Body of pancreas (tissue), 4 donors: Measurements from ENCODE around the gene FES. TPM values are rescaled to one million over a fixed set of nuclear protein-coding genes. Genes with fewer than 3 reads are reported as not detected.

Source experiments
- ATAC-seq: fragments of 150-250 bp; one replicate; pipeline ENCODE4 v1.9.1; 2016
- DNase-seq, 4 donors: peaks; one replicate each; pipeline ENCODE4 v3.0.0-alpha.2; 2019
- H3K27ac ChIP-seq, 4 donors: fragments of 200-600 bp; sonication (generic); 1 replicate in 3 of 4; 2 replicates in 1 of 4; pipeline versions ENCODE4 v1.5.1 to v1.6.1; 2016 to 2019; ENCODE audit warnings: mild to moderate bottlenecking in 1 of 4, mixed read lengths in 1 of 4, moderate library complexity in 1 of 4
- H3K27me3 ChIP-seq, 2 donors: fragments of 200-600 bp; sonication (generic); one replicate each; pipeline ENCODE4 v1.6.0; 2016; ENCODE audit warnings: mild to moderate bottlenecking in 1 of 2
- H3K36me3 ChIP-seq, 2 donors: fragments of 200-600 bp; sonication (generic); replicated peaks in 1 of 2; 2 replicates each; pipeline ENCODE4 v1.5.1; 2016; ENCODE audit warnings: low read depth in 2 of 2; ENCODE audit not compliant: insufficient read depth in 1 of 2
- H3K4me1 ChIP-seq: fragments of 200-600 bp; sonication (generic); one replicate; pipeline ENCODE4 v1.6.0; 2016
- H3K4me3 ChIP-seq, 2 donors: fragments of 200-600 bp; sonication (generic); 1 replicate in 1 of 2; 2 replicates in 1 of 2; pipeline ENCODE4 v1.5.1; 2016 to 2019
- H3K9me3 ChIP-seq, 3 donors: fragments of 200-600 bp; sonication (generic); 1 replicate in 2 of 3; 2 replicates in 1 of 3; pipeline ENCODE4 v1.5.1; 2016
- POLR2A ChIP-seq, 3 donors: fragments of 450-650 bp; IDR thresholded peaks; one replicate each; pipeline ENCODE4 v1.6.1; 2016; ENCODE audit warnings: antibody characterized with exemption in 3 of 3, mild to moderate bottlenecking in 2 of 3
- WGBS, 2 donors: methylation state at CpG; one replicate each; pipeline ENCODE4 v1.1.5; 2017; 5-methylcytosine and 5-hydroxymethylcytosine counted together
- intact Hi-C: fragments of 100-400 bp; cut with DNase I; formaldehyde crosslinking; loops from one replicate; pipeline ENCODE4 v1.15.1; 2023
- total RNA-seq, 2 donors: library from RNA; depleted of rRNA; stranded (reverse); fragments of >200 nt; gene quantifications; one replicate each; pipeline ENCODE4 v1.1.0, GENCODE V29; 2016
- TF ChIP-seq, protein P1 (sequence below), 7 experiments: fragments of 450-650 bp in 4 of 7; fragments of 200-600 bp in 3 of 7; sonication (generic) in 3 of 7; IDR thresholded peaks; one replicate each; pipeline ENCODE4 v1.5.1; 2016 to 2019; ENCODE audit warnings: antibody characterized with exemption in 7 of 7

The FES gene
- total RNA-seq, 2 donors from 2014 or later = 16.9 to 24.4 TPM

DNA sequence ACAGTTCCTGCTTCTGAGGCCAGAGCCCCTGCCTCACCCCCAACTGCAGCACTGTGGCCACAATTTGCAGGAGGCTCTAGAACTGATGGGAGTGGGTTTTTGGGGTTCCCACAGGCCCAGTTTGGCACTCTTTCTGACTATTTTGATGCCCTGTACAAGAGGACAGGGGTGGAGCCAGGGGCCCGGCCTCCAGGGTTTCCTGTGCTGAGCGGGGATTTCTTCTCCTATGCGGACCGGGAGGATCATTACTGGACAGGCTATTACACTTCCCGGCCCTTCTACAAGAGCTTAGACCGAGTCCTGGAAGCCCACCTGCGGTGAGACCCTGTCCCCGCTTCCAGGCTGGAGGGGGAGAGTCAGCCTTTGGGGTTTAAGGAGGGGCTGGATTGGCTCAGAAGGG lies 25.7 kb downstream of the FES start:
- WGBS, 2 donors = 92 to 100% methylated on average over 4 to 8 of the region's 8 CpGs
- Histone ChIP-seq H3K36me3 (peaks cover 30 to 64% of the 10 kb centered on the region in 2 donors), H3K9me3 (no peaks in the 10 kb centered on the region), H3K27ac (no peak overlapping the region), H3K4me1 (peaks cover 29% of the 10 kb centered on the region), H3K4me3 (no peak overlapping the region), H3K27me3 (no peaks in the 10 kb centered on the region)
- TF ChIP-seq, protein P1, sequence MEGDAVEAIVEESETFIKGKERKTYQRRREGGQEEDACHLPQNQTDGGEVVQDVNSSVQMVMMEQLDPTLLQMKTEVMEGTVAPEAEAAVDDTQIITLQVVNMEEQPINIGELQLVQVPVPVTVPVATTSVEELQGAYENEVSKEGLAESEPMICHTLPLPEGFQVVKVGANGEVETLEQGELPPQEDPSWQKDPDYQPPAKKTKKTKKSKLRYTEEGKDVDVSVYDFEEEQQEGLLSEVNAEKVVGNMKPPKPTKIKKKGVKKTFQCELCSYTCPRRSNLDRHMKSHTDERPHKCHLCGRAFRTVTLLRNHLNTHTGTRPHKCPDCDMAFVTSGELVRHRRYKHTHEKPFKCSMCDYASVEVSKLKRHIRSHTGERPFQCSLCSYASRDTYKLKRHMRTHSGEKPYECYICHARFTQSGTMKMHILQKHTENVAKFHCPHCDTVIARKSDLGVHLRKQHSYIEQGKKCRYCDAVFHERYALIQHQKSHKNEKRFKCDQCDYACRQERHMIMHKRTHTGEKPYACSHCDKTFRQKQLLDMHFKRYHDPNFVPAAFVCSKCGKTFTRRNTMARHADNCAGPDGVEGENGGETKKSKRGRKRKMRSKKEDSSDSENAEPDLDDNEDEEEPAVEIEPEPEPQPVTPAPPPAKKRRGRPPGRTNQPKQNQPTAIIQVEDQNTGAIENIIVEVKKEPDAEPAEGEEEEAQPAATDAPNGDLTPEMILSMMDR (IDR thresholded peaks at IDR 0.05) = no peak
- TF ChIP-seq POLR2A (IDR thresholded peaks at IDR 0.05) = no peak
- DNase-seq = no peak
- intact Hi-C loops = no loop called here
- ATAC-seq = no peak

DNA sequence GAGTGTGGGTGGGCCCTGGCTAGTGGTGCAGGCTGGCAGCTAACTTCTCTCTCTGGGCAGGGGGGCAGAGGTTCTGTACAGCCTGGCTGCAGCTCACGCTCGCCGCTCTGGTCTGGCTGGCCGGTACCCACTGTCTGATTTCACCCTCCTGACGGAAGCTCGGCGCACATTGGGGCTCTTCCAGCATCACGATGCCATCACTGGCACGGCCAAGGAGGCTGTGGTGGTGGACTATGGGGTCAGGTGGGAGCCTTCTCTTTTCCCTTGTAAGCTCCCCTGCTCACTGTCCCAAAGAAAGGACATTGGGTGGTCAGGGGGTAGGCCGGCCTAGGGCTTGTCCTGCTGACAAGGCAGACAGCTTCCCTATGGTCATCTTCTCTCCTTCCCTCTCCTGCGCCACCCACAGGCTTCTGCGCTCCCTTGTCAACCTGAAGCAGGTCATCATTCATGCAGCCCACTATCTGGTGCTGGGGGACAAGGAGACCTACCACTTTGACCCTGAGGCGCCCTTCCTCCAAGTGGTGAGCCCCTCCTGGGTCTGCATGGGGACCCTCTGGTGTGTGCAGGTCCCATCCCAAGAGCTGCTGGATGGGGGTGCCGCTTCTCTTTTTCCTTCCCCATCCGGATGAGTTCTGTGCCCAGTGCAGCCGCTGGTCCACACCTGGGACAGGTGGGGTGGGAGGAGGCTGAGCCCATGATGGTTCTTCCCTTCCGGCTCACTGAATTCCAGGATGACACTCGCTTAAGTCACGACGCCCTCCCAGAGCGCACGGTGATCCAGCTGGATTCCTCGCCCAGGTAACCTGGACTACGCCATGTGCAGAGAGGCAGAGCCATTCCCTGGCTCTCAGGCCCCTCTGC lies 26.4 kb downstream of the FES start:
- Histone ChIP-seq H3K27ac (no peak overlapping the region), H3K27me3 (no peaks in the 10 kb centered on the region), H3K9me3 (no peaks in the 10 kb centered on the region), H3K4me1 (peaks cover 23% of the 10 kb centered on the region), H3K4me3 (no peak overlapping the region), H3K36me3 (peaks cover 30 to 65% of the 10 kb centered on the region in 2 donors)
- DNase-seq = no peak
- ATAC-seq = no peak
- TF ChIP-seq, protein P1 (IDR thresholded peaks at IDR 0.05) = no peak
- TF ChIP-seq POLR2A (IDR thresholded peaks at IDR 0.05) = no peak
- WGBS, 2 donors = 94 to 97% methylated on average over 17 to 24 of the region's 24 CpGs
- intact Hi-C loops = no loop called here

DNA sequence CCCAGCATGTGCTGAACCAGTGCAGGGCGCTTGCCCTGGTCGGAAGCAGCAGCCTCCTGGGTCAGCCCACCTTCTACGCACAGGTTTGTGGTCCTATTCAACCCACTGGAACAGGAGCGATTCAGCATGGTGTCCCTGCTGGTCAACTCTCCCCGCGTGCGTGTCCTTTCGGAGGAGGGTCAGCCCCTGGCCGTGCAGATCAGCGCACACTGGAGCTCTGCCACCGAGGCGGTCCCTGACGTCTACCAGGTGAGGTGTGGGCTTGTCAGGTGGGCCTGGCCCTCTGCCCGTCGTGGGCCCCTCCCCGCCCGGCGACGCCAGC lies 27.0 kb downstream of the FES start:
- no peak for ATAC-seq
- Histone ChIP-seq H3K4me3 (no peak overlapping the region), H3K27me3 (no peaks in the 10 kb centered on the region), H3K9me3 (no peaks in the 10 kb centered on the region), H3K27ac (no peak overlapping the region), H3K36me3 (peaks cover 33 to 65% of the 10 kb centered on the region in 2 donors), H3K4me1 (peaks cover 17% of the 10 kb centered on the region)
- WGBS, 2 donors = 85 to 89% methylated on average over 13 to 16 of the region's 19 CpGs
- intact Hi-C loops = no loop called here
- TF ChIP-seq, protein P1 (IDR thresholded peaks at IDR 0.05) = no peak
- no peak for TF ChIP-seq POLR2A (IDR thresholded peaks at IDR 0.05)
- DNase-seq = no peak

DNA sequence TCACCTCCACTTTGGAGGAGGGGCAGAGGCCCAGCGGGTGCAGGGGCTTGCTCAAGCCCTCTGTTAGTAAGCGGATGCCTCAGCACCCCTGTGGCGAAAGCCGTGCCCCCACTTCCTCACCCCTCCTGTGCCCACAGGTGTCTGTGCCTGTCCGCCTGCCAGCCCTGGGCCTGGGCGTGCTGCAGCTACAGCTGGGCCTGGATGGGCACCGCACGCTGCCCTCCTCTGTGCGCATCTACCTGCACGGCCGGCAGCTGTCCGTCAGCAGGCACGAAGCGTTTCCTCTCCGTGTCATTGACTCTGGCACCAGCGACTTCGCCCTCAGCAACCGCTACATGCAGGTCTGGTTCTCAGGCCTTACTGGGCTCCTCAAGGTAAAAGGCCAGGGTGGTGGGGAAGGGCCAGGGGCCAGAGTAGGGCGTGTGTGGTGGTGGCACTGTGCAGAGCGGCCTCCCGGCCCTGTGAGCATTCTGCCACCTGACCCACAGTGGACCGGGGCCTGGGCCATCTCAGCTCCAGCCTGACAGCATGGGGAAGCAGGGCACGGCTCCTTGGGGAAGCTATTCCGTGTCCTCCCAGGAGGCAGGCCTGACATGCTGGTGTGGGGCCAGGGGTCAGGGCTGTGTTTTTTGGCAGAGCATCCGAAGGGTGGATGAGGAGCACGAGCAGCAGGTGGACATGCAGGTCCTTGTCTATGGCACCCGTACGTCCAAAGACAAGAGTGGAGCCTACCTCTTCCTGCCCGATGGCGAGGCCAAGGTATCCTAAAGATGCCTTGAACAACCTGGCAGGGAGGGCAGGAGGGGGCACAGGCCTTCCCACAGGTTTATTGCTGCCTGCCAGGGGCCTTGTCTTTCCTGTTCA lies 27.8 kb downstream of the FES start:
- TF ChIP-seq POLR2A (IDR thresholded peaks at IDR 0.05) = no peak
- H3K27me3 ChIP-seq = no peaks in the 10 kb centered on the region
- H3K4me3 ChIP-seq = no peak overlapping the region
- no peaks in the 10 kb centered on the region for H3K9me3 ChIP-seq
- intact Hi-C loops = no loop called here
- peaks cover 8% of the 10 kb centered on the region for H3K4me1 ChIP-seq
- peaks cover 39 to 63% of the 10 kb centered on the region in 2 donors for H3K36me3 ChIP-seq
- H3K27ac ChIP-seq = no peak overlapping the region
- ATAC-seq (no peak), DNase-seq (no peak)
- 90 to 94% methylated on average over 15 to 22 of the region's 30 CpGs for WGBS, 2 donors

DNA sequence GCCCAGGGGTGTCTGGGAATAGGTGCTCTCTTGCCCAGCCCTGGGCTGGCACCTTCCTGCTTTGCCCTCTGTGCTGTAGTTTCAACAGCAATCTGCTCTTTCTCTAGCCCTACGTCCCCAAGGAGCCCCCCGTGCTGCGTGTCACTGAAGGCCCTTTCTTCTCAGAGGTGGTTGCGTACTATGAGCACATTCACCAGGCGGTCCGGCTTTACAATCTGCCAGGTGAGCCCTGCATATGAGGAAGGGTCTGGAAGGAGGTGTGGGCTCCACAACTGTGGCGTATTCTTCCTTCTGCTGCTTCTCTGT lies 28.4 kb downstream of the FES start:
- no peak overlapping the region for H3K27ac ChIP-seq
- H3K36me3 ChIP-seq = peaks cover 39 to 67% of the 10 kb centered on the region in 2 donors
- ATAC-seq = no peak

More for the DNA sequence above, 28.4 kb downstream of the FES start:
- 94 to 99% methylated on average over 7 of the region's 7 CpGs for WGBS, 2 donors
- no peaks in the 10 kb centered on the region for H3K27me3 ChIP-seq
- no peak for TF ChIP-seq POLR2A (IDR thresholded peaks at IDR 0.05)
- TF ChIP-seq, protein P1 (IDR thresholded peaks at IDR 0.05) = no peak
- intact Hi-C loops = no loop called here
- H3K4me3 ChIP-seq = no peak overlapping the region
- H3K4me1 ChIP-seq = peaks cover 2% of the 10 kb centered on the region
- H3K9me3 ChIP-seq = no peaks in the 10 kb centered on the region
- no peak for DNase-seq
